ENCODE results near the gene EPAS1. TPM values are rescaled to one million over a fixed set of nuclear protein-coding genes. Genes with fewer than 3 reads are reported as not detected.

EPAS1 gene
- under 1 TPM; 0.05 to 0.69 (median 0.08) TPM for polyA plus RNA-seq

DNA sequence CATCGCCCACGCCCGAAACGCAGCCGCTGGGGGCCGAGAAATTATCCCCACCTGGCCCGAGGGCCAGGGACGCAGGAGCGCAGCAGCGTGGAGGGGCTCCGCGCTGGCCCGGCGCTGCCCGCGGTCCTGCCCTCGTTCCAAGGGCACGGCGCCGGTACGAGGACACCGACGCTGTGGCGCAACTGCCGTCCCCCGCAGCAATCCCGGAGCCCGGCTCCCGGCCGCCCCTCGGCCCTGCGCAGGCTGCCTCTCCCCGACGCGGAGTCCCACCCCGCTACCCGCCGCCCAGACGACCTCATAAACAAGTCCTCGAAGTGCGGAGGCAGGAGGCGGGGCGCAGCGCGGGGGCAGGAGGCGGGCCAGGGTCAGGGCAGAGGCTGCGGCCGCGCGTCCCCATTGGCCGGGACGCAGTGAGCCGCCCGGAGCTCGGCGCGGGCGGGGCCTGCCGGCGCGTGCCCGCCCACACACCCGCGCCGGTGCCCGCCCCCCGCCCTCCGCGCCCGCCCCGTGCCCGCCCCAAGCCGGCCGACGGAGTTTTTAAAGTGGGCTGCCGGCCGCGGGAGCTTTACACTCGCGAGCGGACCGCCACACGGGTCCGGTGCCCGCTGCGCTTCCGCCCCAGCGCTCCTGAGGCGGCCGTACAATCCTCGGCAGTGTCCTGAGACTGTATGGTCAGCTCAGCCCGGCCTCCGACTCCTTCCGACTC lies at the start of gene EPAS1:
EPAS1 (plus strand) TSS at position 568 of the 706 bp plus-strand sequence. CDS start 505 bp downstream, outside the sequence.
- no peaks in the 10 kb centered on the region for H3K36me3 Mint-ChIP-seq
- no peaks in the 10 kb centered on the region for H3K9me3 Mint-ChIP-seq
- peak within 1 kb of the TSS in 5 of 6 donors; percentile 46 to 76 (median 55) for H3K27ac Mint-ChIP-seq
- H3K4me3 Mint-ChIP-seq = peak within 1 kb of the TSS; percentile 85 to 93 (median 88)
- H3K27me3 Mint-ChIP-seq (ENCODE audit: low read depth in 3 of 3) = peaks cover 11 to 39% (median 19%) of the 10 kb centered on the region in 3 donors
- DNase-seq = peak; percentile 84 to 87 (median 85)
- peaks cover 26 to 28% of the 10 kb centered on the region in 2 donors for H3K4me1 Mint-ChIP-seq

DNA sequence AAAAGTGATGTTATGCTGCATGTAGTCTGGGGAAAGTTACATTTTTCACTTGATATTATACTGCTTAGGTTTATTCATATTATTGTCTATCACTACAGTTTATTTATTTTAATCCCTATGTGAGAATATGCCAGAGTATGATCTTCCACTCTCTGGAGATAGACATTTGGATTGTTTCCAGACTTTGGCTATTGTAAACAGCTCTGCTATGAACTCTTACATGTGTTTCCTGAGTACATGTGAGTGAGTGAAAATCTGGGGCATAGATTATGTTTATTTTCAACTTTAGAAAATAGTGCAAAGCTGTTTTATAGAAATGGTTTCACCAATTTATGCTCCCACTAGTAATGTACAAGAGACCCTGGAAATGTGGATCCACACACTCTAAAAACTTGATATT lies 49.0 kb upstream of the EPAS1 start:
- H3K27ac Mint-ChIP-seq = no peak overlapping the region
- H3K9me3 Mint-ChIP-seq = no peaks in the 10 kb centered on the region
- peaks cover 4 to 7% (median 4%) of the 10 kb centered on the region in 3 donors for H3K27me3 Mint-ChIP-seq (ENCODE audit: low read depth in 3 of 3)
- no peak overlapping the region for H3K4me3 Mint-ChIP-seq
- no peaks in the 10 kb centered on the region for H3K4me1 Mint-ChIP-seq
- peaks cover 0 to 5% (median 0%) of the 10 kb centered on the region in 3 donors for H3K36me3 Mint-ChIP-seq
- DNase-seq = no peak

DNA sequence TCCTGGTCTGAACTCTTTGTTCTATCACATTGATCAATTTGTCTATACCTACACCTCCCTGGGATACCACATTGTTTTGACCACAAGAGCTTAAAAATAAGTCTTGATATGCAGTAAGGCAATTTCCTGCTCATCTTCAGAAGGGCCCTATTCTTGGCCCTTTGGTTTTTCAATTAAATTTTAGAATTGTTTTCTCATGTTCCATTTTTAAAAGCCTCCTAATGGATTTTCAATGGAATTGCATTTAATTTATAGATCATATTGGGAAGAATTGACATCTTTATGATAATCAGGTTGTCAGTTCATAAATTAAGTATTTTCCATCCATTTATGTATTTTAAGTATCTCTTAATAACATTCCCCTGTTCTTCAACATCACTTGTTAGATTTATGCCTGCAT lies 47.6 kb upstream of the EPAS1 start:
- Mint-ChIP-seq H3K27ac (no peak overlapping the region), H3K36me3 (peaks cover 0 to 5% (median 0%) of the 10 kb centered on the region in 3 donors), H3K27me3 (ENCODE audit: low read depth in 3 of 3) (peaks cover 5 to 7% (median 6%) of the 10 kb centered on the region in 3 donors), H3K4me1 (no peaks in the 10 kb centered on the region), H3K9me3 (no peaks in the 10 kb centered on the region), H3K4me3 (no peak overlapping the region)
- DNase-seq = no peak

DNA sequence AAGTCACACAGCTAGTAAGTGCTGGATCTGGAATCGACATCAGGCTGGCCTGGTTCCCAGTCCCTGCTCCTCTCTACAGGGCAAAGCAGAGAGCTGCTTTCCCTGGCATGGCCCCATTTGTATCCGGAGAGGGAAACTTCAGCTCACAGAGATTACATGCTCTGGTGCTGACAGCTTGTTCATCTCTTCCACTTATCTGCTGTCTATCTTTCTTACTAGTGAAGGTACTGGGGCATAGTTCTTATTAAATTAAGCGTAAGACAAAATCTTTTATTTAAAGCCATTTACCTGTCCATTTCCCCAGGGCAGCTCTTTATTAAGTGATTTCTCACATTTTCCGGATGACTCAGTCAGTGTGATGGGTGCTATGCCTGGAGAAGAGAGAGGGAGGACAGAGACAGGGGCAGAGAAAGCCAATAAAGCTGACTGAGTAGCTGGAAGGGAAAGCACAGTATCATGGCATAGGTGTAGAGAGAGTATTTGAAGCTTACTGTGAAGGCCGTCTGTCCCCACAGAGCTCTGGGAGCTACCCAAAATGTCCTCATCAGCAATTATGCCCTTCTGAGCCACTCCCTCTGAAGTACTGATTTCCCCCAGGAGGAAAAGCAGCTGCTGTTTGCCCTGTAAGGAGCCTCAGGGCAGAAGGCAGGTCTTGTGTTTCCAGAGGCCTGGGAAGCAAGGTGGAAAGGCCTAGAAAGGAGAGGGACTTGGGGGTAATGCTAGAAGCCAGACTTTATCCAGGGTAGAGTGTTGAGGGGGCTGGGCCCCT lies 44.1 kb upstream of the EPAS1 start:
- Mint-ChIP-seq H3K9me3 (no peaks in the 10 kb centered on the region), H3K36me3 (peaks cover 0 to 5% (median 0%) of the 10 kb centered on the region in 3 donors), H3K27me3 (ENCODE audit: low read depth in 3 of 3) (peaks cover 2 to 6% (median 5%) of the 10 kb centered on the region in 3 donors), H3K4me3 (no peak overlapping the region), H3K27ac (no peak overlapping the region), H3K4me1 (no peaks in the 10 kb centered on the region)
- no peak for DNase-seq

DNA sequence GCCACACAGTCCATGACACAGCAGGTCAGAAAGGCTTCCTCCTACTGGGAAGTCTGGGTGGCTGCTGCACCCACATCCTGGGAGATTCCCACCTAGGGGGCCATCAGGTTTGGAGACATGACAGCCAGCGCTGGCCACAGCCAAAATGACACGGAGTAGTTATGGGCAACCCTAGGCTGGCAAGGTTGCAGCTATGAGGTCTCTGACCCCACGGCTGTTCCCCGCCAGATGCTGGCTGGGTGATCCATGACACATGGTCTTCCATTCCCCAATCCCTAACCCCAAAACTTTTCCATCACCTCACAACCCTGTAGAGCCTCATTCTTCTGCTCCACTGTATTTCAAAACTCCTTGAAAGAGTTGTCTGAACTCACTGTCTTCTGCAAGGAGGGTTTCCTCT lies 42.7 kb upstream of the EPAS1 start:
- peaks cover 7 to 8% of the 10 kb centered on the region in 2 donors for H3K4me1 Mint-ChIP-seq
- no peak overlapping the region for H3K4me3 Mint-ChIP-seq
- DNase-seq = no peak
- no peak overlapping the region for H3K27ac Mint-ChIP-seq
- peaks cover 2 to 5% (median 3%) of the 10 kb centered on the region in 3 donors for H3K27me3 Mint-ChIP-seq (ENCODE audit: low read depth in 3 of 3)
- peaks cover 0 to 5% (median 0%) of the 10 kb centered on the region in 3 donors for H3K36me3 Mint-ChIP-seq
- H3K9me3 Mint-ChIP-seq = no peaks in the 10 kb centered on the region

DNA sequence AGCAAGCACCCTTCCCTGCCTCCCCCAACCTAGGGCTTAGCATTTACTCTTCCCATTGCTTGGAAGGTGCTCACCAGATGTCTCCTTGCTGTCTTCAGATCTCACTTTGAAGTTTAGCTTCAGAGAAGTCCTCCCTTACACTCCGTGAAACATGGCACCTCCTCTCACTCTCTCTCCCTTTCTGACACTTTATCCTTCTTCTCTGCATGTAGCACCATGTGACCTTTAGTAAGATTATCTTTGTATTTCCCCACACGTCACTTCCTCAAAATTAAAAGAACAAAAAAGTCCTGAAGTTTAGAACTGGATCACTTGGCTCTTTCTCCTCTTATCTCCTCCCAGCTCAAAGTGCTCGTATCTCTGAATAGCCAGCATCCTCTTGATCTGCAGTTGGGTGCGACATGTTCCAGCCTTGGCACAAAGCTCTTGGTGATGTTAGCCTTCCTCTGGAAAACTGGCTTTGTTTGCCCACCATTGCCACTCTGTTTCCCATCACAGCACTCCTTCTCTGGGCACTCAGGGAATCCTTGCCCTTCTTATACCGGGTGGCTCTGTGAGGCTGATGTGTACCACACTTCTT lies 40.6 kb upstream of the EPAS1 start:
- H3K27me3 Mint-ChIP-seq (ENCODE audit: low read depth in 3 of 3) = peaks cover under 1 to 5% (median 2%) of the 10 kb centered on the region in 3 donors
- no peaks in the 10 kb centered on the region for H3K9me3 Mint-ChIP-seq
- H3K36me3 Mint-ChIP-seq = no peaks in the 10 kb centered on the region
- H3K27ac Mint-ChIP-seq = no peak overlapping the region
- H3K4me3 Mint-ChIP-seq = no peak overlapping the region
- DNase-seq = no peak
- H3K4me1 Mint-ChIP-seq = peaks cover 9 to 10% of the 10 kb centered on the region in 2 donors

DNA sequence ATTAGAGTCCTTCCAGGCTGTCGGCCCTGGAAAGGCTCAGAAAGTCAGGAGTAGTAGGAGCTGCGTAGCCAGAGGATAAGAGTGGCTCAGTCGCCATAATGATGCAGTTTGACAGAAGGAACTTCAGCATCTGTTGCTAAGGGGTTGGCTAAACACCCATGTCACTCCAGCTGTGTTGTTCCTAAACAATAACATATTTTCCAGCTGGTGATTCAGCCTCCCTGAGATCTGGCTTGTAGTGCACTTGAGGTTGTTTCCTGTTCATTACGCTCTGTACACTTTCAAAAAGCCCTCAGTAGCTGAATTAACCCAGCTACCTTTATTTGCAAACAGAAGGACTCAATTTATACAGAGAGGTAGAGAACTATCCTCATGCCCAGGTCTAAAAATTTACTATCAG lies 39.7 kb upstream of the EPAS1 start:
- Mint-ChIP-seq H3K36me3 (no peaks in the 10 kb centered on the region), H3K4me3 (no peak overlapping the region), H3K27me3 (ENCODE audit: low read depth in 3 of 3) (peaks cover 0 to 5% (median 2%) of the 10 kb centered on the region in 3 donors), H3K9me3 (no peaks in the 10 kb centered on the region), H3K4me1 (peaks cover 9 to 10% of the 10 kb centered on the region in 2 donors), H3K27ac (no peak overlapping the region)
- no peak for DNase-seq

DNA sequence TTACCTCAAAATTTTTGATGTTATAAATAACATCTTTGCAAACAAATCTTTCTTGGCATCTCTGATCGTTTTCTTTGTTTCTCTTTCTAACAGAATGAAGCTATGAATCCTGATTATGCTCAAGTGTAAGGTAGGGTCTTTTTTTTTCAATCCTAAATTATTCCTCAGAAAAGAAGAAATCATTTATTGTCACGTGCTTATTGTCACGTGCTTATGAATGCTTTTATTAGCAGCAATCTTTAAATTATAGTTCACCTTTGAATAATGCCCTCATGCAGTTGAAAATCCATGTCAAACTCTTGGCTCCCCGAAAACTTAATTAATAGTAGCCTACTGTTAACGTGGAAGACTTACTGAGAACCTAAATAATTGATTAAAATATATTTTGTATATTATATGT lies 39.2 kb upstream of the EPAS1 start:
- H3K4me1 Mint-ChIP-seq = peaks cover 9 to 10% of the 10 kb centered on the region in 2 donors
- no peak for DNase-seq
- no peak overlapping the region for H3K27ac Mint-ChIP-seq
- no peaks in the 10 kb centered on the region for H3K36me3 Mint-ChIP-seq
- H3K9me3 Mint-ChIP-seq = no peaks in the 10 kb centered on the region
- H3K27me3 Mint-ChIP-seq (ENCODE audit: low read depth in 3 of 3) = peaks cover 0 to 4% (median 2%) of the 10 kb centered on the region in 3 donors
- no peak overlapping the region for H3K4me3 Mint-ChIP-seq

DNA sequence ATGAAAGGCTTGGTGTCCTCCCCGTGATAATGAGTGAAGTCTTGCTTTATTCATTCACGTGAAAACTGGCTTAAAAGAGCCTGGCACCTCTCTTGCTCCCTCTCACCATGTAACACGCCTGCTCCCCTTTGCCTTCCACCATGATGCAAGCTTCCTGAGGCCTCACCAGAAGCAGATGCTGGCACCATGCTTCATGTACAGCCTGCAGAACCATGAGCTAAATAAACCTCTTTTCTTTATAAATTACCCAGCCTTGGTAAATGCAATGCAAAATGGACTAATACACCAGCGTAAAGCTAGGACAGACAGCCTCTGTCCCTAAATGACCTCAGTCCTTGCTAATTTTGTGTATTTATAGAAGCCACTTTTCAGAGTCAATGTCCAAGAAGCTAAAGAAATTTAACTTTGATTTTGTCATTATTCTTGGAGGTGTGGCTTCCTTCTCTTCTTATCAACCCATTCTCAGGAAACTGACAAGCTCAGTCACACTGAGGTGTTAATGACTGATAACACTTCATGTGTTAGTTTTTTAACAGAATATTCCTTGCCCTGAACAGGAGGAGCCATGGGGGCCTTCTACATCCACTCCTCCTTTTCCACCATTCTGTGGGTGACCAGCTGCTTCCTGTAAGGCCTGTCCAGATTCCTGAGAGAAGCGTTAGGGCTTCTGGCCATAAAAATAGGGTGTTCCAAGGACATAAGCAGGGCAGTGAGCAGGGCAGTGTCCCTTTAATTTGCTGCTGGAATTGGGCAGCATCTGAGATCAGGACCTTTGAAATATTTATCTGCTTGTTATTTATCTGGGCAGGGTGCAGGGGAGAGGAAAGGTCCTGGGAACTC lies 38.0 kb upstream of the EPAS1 start:
- DNase-seq = no peak
- Mint-ChIP-seq H3K27ac (peak overlapping the region in 1 of 6 donors; percentile 66), H3K36me3 (no peaks in the 10 kb centered on the region), H3K4me1 (peaks cover 9 to 10% of the 10 kb centered on the region in 2 donors), H3K27me3 (ENCODE audit: low read depth in 3 of 3) (peaks cover under 1 to 3% (median 2%) of the 10 kb centered on the region in 3 donors), H3K4me3 (no peak overlapping the region), H3K9me3 (no peaks in the 10 kb centered on the region)

DNA sequence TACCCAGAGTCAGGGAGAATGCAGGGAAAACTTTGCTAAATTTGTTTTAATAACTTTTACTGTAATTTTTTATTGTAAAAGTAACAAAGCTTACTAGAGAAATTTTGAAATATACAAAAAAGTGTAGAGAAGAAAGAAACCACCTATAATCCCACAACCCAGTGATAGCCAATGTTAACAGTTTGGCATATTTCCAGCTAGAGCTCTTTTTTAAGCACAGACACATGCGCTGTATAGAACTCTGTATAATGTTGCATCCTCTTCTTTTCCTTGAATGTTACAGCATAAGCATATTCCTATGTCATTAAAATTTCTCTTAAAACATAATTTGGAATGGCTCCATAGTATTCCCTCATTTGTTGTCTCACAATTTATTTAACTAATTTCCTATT lies 37.4 kb upstream of the EPAS1 start:
- Mint-ChIP-seq H3K4me1 (peaks cover 9 to 10% of the 10 kb centered on the region in 2 donors), H3K9me3 (peaks cover 0 to 2% (median 0%) of the 10 kb centered on the region in 6 donors), H3K27ac (no peak overlapping the region)

DNA sequence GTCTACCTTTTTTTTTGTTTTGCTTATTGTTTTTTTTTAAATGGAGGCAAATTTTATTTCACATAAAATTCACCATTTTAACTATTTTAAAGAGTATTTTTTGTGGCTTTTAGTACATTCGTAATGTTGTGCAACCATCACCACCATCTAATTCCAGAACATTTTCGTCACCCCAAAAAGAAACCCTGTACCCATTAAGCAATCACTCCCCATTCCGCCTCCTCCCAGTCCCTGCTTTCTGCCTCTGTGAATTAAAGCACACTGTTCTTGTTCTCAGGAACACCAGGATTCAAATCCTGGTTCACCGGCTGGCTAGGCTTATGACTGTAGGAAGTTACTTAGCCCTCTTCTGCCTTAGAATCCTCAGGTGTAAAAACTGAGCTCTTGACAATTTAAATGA lies 36.9 kb upstream of the EPAS1 start:
- Mint-ChIP-seq H3K9me3 (peaks cover 0 to 2% (median 0%) of the 10 kb centered on the region in 6 donors), H3K27ac (no peak overlapping the region), H3K27me3 (ENCODE audit: low read depth in 3 of 3) (peaks cover 0 to 2% (median 0%) of the 10 kb centered on the region in 3 donors), H3K4me1 (peaks cover 9 to 10% of the 10 kb centered on the region in 2 donors), H3K36me3 (no peaks in the 10 kb centered on the region), H3K4me3 (no peak overlapping the region)
- no peak for DNase-seq

More for the DNA sequence above, 37.4 kb upstream of the EPAS1 start:
- no peaks in the 10 kb centered on the region for H3K36me3 Mint-ChIP-seq
- no peak overlapping the region for H3K4me3 Mint-ChIP-seq
- no peak for DNase-seq
- H3K27me3 Mint-ChIP-seq (ENCODE audit: low read depth in 3 of 3) = peaks cover 0 to 2% (median 0%) of the 10 kb centered on the region in 3 donors

DNA sequence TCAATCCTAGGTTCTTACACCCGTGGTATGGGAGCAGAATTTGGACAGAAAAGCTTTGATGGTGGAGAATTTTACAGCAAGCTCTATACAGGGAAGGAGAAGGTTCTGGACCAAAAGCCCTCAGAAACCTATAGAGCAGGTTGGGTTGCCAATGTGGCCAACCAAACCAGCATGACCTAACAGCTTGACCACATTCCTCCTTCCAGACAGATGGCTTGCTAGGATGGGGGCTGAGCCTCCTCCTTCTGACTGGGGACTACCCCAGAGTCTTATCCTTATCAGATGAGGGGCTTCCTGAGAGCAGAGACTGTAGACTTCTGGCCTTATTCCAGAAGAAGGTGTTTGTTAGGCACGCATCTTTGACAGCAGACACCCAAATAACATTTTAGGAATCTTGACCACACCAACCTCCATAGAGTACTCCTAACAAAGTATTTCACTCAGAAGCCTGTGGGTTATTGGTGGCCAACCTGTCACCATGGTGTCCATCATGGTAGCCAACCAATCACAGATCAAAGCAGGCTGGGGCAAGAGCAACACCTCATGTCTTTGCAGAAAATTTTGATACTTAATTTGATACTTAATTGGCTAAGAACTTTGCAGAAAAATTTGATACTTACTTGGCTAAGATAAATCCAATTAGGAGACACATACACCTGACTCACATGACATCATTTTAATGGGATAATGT lies 34.8 kb upstream of the EPAS1 start:
- no peak for DNase-seq
- peaks cover 0 to 6% (median 2%) of the 10 kb centered on the region in 3 donors for H3K27me3 Mint-ChIP-seq (ENCODE audit: low read depth in 3 of 3)
- peaks cover 0 to 2% (median 0%) of the 10 kb centered on the region in 6 donors for H3K9me3 Mint-ChIP-seq
- H3K4me1 Mint-ChIP-seq = peaks cover 9 to 10% of the 10 kb centered on the region in 2 donors
- no peak overlapping the region for H3K4me3 Mint-ChIP-seq
- H3K27ac Mint-ChIP-seq = no peak overlapping the region
- no peaks in the 10 kb centered on the region for H3K36me3 Mint-ChIP-seq

DNA sequence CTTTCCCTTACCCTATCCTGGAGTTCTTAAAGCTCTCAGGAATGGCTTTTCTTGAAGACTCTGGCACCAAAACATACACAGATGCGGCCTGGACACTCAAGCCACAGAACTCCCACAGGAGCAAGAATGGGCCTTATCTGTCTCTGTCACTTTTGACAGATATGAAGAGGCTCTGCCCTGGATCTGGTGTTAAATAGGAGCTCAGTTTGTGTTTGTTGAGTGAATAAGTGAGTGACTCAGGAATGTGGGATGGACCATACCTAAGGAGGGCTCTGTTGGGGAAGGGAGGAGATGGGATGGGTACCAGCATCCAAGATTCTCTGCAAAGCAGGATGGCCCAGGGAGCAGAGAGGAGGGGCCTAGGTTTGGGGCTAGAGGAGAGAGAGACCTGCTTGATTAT lies 33.9 kb upstream of the EPAS1 start:
- DNase-seq = no peak
- Mint-ChIP-seq H3K4me1 (peaks cover 8 to 10% of the 10 kb centered on the region in 2 donors), H3K4me3 (no peak overlapping the region), H3K27me3 (ENCODE audit: low read depth in 3 of 3) (peaks cover 0 to 6% (median 2%) of the 10 kb centered on the region in 3 donors), H3K9me3 (peaks cover 0 to 2% (median 0%) of the 10 kb centered on the region in 6 donors), H3K36me3 (no peaks in the 10 kb centered on the region), H3K27ac (no peak overlapping the region)

Measured in immature natural killer cell (primary cell).